Measurements from ENCODE around the gene HOXB3.

The HOXB3 gene

GRCh38 chr17:48604770-48605329 lies 14.8 kb upstream of the HOXB3 start, which contains the start of gene HOXB6 (continued):
- peak; percentile 75 for TF ChIP-seq ZNF341 (tag by site-specific recombination; IDR thresholded peaks at IDR 0.05; ENCODE audit: low read depth)
- no peak for TF ChIP-seq ZNF140 (tag by site-specific recombination; IDR thresholded peaks at IDR 0.05)
- 0 out of 2 replicates have a peak, but pooled peaks have one; percentile 34 for TF ChIP-seq ZSCAN23 (tag by site-specific recombination; IDR thresholded peaks at IDR 0.05)
- no peak for TF ChIP-seq ZNF837 (tag by site-specific recombination; IDR thresholded peaks at IDR 0.05)

- Histone ChIP-seq H3K9me3 (ENCODE audit: control insufficient read depth, insufficient read depth, low read depth, low read length) (no peaks in the 10 kb centered on the region), H3K4me3 (ENCODE audit: low read depth, low read length) (peak overlapping the region; percentile 57), H3K4me1 (ENCODE audit: control insufficient read depth, insufficient read depth, low read length) (peaks cover 41% of the 10 kb centered on the region), H3K27ac (ENCODE audit: extremely low read depth, low read depth, low read length) (peak overlapping the region; percentile 86), H3K36me3 (ENCODE audit: control insufficient read depth in 2 of 2, insufficient read depth in 1 of 2, low read length in 2 of 2) (peaks cover 7 to 15% of the 10 kb centered on the region in 2 experiments)
- ChIA-PET POLR2A (interaction anchor here (0.6 to 1.2 kb wide), 6 partner anchors 12 to 968 kb away, joined by 3 to 8 read pairs (median 5); no protein-coding TSS in a partner anchor), CTCF (interaction anchor here (0.6 to 0.9 kb wide), 6 partner anchors 22 to 1913 kb away, joined by 3 to 5 read pairs (median 4); no protein-coding TSS in a partner anchor)
- TF ChIP-seq ZXDB (tag by site-specific recombination; IDR thresholded peaks at IDR 0.05) (peak; percentile 69), PATZ1 (tag by site-specific recombination; IDR thresholded peaks at IDR 0.05) (peak; percentile 90), ZNF335 (tag by site-specific recombination; conservative IDR thresholded peaks at IDR 0.05) (no peak), ZFP41 (tag by site-specific recombination; IDR thresholded peaks at IDR 0.05; ENCODE audit: borderline replicate concordance) (no peak), SP7 (tag by site-specific recombination; IDR thresholded peaks at IDR 0.05) (peak; percentile 55; the same call in 1 of the 2 replicates), GLIS2 (tag by site-specific recombination; IDR thresholded peaks at IDR 0.05) (peak; percentile 92), ZNF324 (tag by site-specific recombination; IDR thresholded peaks at IDR 0.05) (peak; percentile 58; the same call in 1 of the 2 replicates), SP3 (tag by site-specific recombination; IDR thresholded peaks at IDR 0.05) (peak; percentile 63), GLIS1 (tag by site-specific recombination; IDR thresholded peaks at IDR 0.05) (peak; percentile 32; the same call in 1 of the 2 replicates), ZNF548 (tag by site-specific recombination; IDR thresholded peaks at IDR 0.05) (no peak), ZNF223 (tag by site-specific recombination; IDR thresholded peaks at IDR 0.05) (no peak), MEIS1 (CRISPR knock-in tag; IDR thresholded peaks at IDR 0.05; ENCODE audit: borderline replicate concordance) (no peak), ZBTB7A (tag by site-specific recombination; IDR thresholded peaks at IDR 0.05; ENCODE audit: low read depth) (no peak), ZNF146 (tag by site-specific recombination; IDR thresholded peaks at IDR 0.05) (no peak), ZNF391 (tag by site-specific recombination; IDR thresholded peaks at IDR 0.05; ENCODE audit: borderline replicate concordance, low read depth) (peak; percentile 25; the same call in 1 of the 2 replicates)
- TF ChIP-seq, protein P1, sequence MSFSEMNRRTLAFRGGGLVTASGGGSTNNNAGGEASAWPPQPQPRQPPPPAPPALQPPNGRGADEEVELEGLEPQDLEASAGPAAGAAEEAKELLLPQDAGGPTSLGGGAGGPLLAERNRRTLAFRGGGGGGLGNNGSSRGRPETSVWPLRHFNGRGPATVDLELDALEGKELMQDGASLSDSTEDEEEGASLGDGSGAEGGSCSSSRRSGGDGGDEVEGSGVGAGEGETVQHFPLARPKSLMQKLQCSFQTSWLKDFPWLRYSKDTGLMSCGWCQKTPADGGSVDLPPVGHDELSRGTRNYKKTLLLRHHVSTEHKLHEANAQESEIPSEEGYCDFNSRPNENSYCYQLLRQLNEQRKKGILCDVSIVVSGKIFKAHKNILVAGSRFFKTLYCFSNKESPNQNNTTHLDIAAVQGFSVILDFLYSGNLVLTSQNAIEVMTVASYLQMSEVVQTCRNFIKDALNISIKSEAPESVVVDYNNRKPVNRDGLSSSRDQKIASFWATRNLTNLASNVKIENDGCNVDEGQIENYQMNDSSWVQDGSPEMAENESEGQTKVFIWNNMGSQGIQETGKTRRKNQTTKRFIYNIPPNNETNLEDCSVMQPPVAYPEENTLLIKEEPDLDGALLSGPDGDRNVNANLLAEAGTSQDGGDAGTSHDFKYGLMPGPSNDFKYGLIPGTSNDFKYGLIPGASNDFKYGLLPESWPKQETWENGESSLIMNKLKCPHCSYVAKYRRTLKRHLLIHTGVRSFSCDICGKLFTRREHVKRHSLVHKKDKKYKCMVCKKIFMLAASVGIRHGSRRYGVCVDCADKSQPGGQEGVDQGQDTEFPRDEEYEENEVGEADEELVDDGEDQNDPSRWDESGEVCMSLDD (tag by site-specific recombination; IDR thresholded peaks at IDR 0.05) = peak; percentile 54
- TF ChIP-seq, protein P2, sequence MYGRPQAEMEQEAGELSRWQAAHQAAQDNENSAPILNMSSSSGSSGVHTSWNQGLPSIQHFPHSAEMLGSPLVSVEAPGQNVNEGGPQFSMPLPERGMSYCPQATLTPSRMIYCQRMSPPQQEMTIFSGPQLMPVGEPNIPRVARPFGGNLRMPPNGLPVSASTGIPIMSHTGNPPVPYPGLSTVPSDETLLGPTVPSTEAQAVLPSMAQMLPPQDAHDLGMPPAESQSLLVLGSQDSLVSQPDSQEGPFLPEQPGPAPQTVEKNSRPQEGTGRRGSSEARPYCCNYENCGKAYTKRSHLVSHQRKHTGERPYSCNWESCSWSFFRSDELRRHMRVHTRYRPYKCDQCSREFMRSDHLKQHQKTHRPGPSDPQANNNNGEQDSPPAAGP (tag by site-specific recombination; IDR thresholded peaks at IDR 0.05) = peak; percentile 23; the same call in 1 of the 2 replicates
- TF ChIP-seq, protein P3, sequence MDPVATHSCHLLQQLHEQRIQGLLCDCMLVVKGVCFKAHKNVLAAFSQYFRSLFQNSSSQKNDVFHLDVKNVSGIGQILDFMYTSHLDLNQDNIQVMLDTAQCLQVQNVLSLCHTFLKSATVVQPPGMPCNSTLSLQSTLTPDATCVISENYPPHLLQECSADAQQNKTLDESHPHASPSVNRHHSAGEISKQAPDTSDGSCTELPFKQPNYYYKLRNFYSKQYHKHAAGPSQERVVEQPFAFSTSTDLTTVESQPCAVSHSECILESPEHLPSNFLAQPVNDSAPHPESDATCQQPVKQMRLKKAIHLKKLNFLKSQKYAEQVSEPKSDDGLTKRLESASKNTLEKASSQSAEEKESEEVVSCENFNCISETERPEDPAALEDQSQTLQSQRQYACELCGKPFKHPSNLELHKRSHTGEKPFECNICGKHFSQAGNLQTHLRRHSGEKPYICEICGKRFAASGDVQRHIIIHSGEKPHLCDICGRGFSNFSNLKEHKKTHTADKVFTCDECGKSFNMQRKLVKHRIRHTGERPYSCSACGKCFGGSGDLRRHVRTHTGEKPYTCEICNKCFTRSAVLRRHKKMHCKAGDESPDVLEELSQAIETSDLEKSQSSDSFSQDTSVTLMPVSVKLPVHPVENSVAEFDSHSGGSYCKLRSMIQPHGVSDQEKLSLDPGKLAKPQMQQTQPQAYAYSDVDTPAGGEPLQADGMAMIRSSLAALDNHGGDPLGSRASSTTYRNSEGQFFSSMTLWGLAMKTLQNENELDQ (tag by site-specific recombination; IDR thresholded peaks at IDR 0.05; ENCODE audit: low read depth) = no peak
- TF ChIP-seq, protein P4, sequence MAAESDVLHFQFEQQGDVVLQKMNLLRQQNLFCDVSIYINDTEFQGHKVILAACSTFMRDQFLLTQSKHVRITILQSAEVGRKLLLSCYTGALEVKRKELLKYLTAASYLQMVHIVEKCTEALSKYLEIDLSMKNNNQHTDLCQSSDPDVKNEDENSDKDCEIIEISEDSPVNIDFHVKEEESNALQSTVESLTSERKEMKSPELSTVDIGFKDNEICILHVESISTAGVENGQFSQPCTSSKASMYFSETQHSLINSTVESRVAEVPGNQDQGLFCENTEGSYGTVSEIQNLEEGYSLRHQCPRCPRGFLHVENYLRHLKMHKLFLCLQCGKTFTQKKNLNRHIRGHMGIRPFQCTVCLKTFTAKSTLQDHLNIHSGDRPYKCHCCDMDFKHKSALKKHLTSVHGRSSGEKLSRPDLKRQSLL (tag by site-specific recombination; IDR thresholded peaks at IDR 0.05) = no peak
Observed at GRCh38 chr17:48603959-48604769, 14.1 kb upstream of the HOXB3 start.

All from HEK293 (cell line).